ENCODE data around the gene CDKN1C.
A peak's percentile ranks its signal among the peaks of the same experiment; 100 is the strongest.

CDKN1C gene

DNA sequence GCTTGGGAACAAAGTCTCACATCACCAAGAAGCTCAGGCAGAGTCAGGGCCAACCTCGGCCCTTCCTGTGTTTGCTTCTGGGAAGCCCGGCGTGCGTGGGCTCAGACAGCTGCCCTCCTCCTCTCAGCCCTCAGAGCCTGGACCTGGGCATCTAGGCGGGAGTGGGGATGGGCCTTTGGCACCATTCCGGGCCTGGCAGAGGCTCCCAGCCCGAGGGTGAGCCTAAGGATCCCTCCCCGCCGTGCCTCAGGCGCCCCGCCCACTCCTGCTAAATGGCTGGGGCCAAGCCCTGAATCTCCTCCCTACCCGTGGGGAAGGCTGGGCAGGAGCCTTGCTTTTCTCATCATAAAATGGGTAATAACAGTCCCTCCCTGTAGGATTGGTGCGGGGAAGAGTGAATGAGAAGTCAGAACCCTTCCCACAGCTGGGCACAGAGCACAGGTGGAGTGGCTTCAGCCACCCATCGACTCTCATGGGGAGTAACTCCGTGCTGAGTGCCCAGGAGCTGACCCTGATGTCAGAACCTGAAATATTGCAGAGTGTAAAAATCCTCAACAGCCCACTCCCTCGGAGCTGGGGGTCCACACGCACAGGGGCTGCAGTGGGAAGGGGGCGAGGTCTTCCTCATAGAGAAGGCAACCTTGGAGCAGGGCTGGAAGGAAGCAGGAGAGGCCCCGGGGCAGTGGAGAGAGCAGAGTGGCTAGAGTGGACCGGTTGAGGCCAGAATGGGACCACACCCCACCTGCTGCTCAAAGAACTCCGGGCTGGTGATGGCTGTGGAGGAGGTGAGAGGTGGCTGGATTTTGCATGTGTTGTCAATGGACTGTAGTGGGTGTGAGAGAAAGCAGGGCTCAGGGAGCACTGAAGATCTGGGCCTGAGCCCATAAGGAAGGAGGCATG, 18.8 kb upstream of the CDKN1C start:
- DNase-seq (ENCODE audit: low read depth): no peak
- no peak overlapping the region for H3K4me3 ChIP-seq (ENCODE audit: low read depth, low read length)

DNA sequence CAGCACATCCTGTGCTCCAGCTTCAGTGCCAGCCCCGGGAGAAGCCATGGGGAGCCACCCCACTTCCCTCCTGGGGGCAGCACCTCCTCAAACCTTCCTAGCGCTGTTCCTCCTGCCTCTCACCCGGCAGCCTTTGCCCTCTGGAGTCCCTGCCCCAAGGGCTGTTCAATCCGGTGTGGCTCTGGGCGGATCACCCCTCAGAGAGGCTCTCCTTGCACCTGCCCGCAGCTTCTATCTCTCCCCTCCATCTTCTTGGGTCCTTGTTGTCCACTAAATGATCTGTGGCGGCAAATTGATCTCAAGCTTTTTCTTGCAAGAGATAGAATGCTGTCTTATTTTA, 18.1 kb upstream of the CDKN1C start:
- H3K4me3 ChIP-seq (ENCODE audit: low read depth, low read length): no peak overlapping the region
- no peak for DNase-seq (ENCODE audit: low read depth)
- TF ChIP-seq, protein P1, sequence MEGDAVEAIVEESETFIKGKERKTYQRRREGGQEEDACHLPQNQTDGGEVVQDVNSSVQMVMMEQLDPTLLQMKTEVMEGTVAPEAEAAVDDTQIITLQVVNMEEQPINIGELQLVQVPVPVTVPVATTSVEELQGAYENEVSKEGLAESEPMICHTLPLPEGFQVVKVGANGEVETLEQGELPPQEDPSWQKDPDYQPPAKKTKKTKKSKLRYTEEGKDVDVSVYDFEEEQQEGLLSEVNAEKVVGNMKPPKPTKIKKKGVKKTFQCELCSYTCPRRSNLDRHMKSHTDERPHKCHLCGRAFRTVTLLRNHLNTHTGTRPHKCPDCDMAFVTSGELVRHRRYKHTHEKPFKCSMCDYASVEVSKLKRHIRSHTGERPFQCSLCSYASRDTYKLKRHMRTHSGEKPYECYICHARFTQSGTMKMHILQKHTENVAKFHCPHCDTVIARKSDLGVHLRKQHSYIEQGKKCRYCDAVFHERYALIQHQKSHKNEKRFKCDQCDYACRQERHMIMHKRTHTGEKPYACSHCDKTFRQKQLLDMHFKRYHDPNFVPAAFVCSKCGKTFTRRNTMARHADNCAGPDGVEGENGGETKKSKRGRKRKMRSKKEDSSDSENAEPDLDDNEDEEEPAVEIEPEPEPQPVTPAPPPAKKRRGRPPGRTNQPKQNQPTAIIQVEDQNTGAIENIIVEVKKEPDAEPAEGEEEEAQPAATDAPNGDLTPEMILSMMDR (IDR thresholded peaks at IDR 0.05; ENCODE audit: control insufficient read depth, extremely low read depth, insufficient read depth): no peak

More for the DNA sequence above, 18.8 kb upstream of the CDKN1C start:
- TF ChIP-seq, protein P1 (IDR thresholded peaks at IDR 0.05; ENCODE audit: control insufficient read depth, extremely low read depth, insufficient read depth): no peak

DNA sequence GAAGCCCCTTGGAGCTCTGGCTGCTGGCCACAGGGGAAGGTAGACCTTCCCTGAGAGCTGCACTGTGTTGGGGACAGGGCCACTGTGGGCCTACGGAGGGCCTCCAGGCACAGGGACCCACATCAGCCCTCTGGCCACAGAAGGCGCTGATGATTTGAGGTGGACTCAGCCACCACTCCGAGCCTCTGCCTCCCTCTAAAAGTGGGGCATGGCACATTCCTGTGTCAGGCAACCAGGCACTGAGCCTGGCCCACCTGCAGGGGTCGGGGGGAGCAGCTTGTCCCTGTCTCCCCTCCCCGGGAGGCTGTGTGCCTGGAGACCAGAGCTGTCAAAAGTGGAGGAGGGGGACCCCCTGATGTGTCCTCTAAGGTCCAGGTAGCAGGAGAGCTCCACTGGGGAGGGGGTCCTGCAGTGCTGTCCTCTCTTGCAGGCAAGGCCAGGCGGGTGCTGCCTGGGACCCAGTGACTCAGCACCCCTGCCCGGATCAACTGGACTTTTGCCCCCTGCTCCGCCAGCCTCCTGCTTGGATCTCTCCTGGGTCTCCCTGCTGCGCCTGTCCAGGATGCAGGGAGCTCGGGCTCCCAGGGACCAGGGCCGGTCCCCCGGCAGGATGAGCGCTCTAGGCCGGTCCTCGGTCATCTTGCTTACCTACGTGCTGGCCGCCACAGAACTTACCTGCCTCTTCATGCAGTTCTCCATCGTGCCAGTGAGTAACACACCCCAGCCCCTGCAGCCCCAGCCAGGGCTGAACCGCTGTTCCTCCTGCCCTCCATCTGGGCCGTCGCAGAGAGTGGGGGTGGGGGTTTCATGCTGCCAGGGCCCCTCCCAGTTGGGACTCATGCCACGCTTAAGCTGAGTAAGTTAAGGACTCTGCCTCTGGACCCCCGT, 17.5 kb upstream of the CDKN1C start:
- TF ChIP-seq, protein P1 (IDR thresholded peaks at IDR 0.05; ENCODE audit: control insufficient read depth, extremely low read depth, insufficient read depth): no peak
- DNase-seq (ENCODE audit: low read depth): no peak

DNA sequence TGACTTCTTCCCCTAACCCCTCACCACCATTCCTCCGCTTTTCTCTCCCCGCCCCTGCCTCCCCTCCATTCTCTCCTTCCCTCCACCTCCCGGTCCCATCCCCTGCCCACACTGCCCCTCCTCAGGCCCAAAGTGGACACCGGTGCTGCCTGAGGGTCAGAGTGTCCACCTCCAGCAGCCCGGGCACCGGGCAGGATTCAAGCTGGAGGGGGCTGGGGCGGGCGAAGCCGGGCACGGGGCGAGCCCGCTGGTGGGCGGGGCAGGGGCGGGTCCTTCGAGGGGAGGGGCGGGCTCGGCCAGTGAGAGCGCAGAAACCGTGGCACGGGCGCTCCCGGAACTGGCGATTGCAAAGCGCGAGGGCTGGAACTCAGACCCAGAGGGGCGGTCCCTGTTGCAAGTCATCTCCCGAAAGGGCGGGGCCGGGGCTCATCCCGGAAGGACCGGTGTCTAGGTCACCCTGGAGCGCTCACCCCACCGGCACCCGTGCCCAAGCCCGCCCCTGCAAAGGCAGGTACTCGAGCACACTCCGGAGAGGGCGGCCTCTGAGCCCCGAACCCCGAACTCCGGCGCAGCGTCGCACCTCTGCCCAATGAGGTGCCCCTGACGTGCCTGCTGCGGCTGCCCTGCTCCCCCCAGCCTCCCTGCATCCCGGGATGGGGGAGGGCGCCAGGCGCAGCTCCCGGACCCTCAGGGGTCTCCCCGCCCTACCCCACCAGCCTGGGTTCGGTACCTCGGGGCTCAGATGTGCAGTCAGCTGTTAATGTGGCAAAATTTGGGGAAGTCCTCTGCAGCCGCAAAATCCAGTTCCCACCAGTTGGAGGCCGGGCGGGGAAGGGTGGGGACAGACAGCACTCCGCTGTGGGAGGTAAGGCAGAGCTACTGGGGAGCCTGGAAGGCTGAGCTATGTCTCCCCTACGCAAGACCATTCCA, 16.5 kb upstream of the CDKN1C start:
- DNase-seq (ENCODE audit: low read depth): peak; percentile 85
- H3K4me3 ChIP-seq (ENCODE audit: low read depth, low read length): peak overlapping the region; percentile 65
- TF ChIP-seq, protein P1 (IDR thresholded peaks at IDR 0.05; ENCODE audit: control insufficient read depth, extremely low read depth, insufficient read depth): no peak

More for the DNA sequence above, 17.5 kb upstream of the CDKN1C start:
- peak overlapping the region; percentile 65 for H3K4me3 ChIP-seq (ENCODE audit: low read depth, low read length)

DNA sequence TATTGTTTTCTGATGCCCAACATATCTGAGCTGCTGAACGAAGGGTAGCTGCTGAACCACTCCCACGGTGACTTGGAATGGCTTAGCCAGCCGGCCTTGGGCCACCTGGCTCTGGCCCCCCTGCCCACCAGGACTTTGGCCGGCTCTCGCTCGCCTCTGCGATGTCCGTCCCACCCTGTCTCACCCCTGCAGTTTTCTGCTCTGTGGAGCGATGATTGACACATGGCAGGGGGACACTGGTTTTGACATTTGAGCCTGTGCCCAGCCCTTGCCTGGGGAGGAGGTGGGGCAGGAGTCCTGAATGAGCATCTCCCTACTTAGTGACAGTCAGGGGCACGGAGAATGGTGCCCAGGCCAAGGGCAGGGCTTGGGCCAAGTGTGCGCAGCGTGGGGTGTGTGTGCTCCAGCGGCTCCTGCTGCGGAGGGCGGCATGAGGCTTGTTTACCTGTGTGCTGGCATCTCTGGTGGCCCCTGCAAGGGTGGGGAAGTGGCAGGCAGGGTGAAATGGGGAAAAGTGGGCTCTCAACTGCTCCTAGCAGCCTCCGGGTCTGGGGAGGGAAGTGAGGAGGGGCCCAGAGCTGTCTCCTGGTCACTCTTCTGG, 15.7 kb upstream of the CDKN1C start:
- DNase-seq (ENCODE audit: low read depth): no peak
- TF ChIP-seq, protein P1 (IDR thresholded peaks at IDR 0.05; ENCODE audit: control insufficient read depth, extremely low read depth, insufficient read depth): no peak
- peak overlapping the region; percentile 65 for H3K4me3 ChIP-seq (ENCODE audit: low read depth, low read length)
